ENCODE results near the gene KIAA1671. TPM values are rescaled to one million over a fixed set of nuclear protein-coding genes. Genes with fewer than 3 reads are reported as not detected.

The KIAA1671 gene
- total and polyA plus RNA-seq, 7 donors, result 6.3 to 34.2 (median 10.2) TPM

- WGBS, 2 donors, result 81 to 84% methylated on average over 17 of the region's 17 CpGs
- no peak for TF ChIP-seq EP300 (IDR thresholded peaks at IDR 0.05)
- TF ChIP-seq POLR2AphosphoS5 (IDR thresholded peaks at IDR 0.05), result no peak
- TF ChIP-seq, protein P1, sequence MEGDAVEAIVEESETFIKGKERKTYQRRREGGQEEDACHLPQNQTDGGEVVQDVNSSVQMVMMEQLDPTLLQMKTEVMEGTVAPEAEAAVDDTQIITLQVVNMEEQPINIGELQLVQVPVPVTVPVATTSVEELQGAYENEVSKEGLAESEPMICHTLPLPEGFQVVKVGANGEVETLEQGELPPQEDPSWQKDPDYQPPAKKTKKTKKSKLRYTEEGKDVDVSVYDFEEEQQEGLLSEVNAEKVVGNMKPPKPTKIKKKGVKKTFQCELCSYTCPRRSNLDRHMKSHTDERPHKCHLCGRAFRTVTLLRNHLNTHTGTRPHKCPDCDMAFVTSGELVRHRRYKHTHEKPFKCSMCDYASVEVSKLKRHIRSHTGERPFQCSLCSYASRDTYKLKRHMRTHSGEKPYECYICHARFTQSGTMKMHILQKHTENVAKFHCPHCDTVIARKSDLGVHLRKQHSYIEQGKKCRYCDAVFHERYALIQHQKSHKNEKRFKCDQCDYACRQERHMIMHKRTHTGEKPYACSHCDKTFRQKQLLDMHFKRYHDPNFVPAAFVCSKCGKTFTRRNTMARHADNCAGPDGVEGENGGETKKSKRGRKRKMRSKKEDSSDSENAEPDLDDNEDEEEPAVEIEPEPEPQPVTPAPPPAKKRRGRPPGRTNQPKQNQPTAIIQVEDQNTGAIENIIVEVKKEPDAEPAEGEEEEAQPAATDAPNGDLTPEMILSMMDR (IDR thresholded peaks at IDR 0.05), result no peak
- no peak for TF ChIP-seq POLR2A (IDR thresholded peaks at IDR 0.05)
- H3K4me1 ChIP-seq, result no peaks in the 10 kb centered on the region
- H3K27ac ChIP-seq, result no peak within 1 kb of the TSS
- H3K36me3 ChIP-seq, result no peaks in the 10 kb centered on the region
- no peak within 1 kb of the TSS for H3K4me3 ChIP-seq
- intact Hi-C loops (cut with DNase I), result loop anchor here (10.0 kb wide), 1 partner anchor 575 kb away; no protein-coding TSS in a partner anchor
- no peak for DNase-seq
- H3K9me3 ChIP-seq, result no peaks in the 10 kb centered on the region
- H3K27me3 ChIP-seq, result no peaks in the 10 kb centered on the region
Measured at GRCh38 chr22:25199731-25200520, 247.4 kb downstream of the KIAA1671 start, which contains the start of gene CRYBB3. Gene CRYBB3 (plus strand): TSS chr22:25199858. CDS start chr22:25201397, 1,539 bp downstream.

GRCh38 chr22:25200967-25201366, 248.5 kb downstream of the KIAA1671 start:
- Histone ChIP-seq H3K27me3 (no peaks in the 10 kb centered on the region), H3K4me3 (no peak overlapping the region), H3K27ac (no peak overlapping the region), H3K9me3 (no peaks in the 10 kb centered on the region), H3K36me3 (no peaks in the 10 kb centered on the region), H3K4me1 (no peaks in the 10 kb centered on the region)
- TF ChIP-seq, protein P1 (IDR thresholded peaks at IDR 0.05), result no peak
- TF ChIP-seq POLR2A (IDR thresholded peaks at IDR 0.05) (no peak), EP300 (IDR thresholded peaks at IDR 0.05) (no peak), POLR2AphosphoS5 (IDR thresholded peaks at IDR 0.05) (no peak)
- intact Hi-C loops (cut with DNase I), result loop anchor here (10.0 kb wide), 1 partner anchor 574 kb away; no protein-coding TSS in a partner anchor
- DNase-seq, result no peak
- WGBS, 2 donors, result 61 to 75% methylated on average over 7 of the region's 7 CpGs

- WGBS, 2 donors, result 67 to 68% methylated on average over 10 of the region's 10 CpGs
- Histone ChIP-seq H3K27ac (no peak overlapping the region), H3K36me3 (no peaks in the 10 kb centered on the region), H3K9me3 (no peaks in the 10 kb centered on the region), H3K27me3 (no peaks in the 10 kb centered on the region), H3K4me3 (no peak overlapping the region), H3K4me1 (no peaks in the 10 kb centered on the region)
- intact Hi-C loops (cut with DNase I), result loop anchor here (10.0 kb wide), 1 partner anchor 573 kb away; no protein-coding TSS in a partner anchor
- TF ChIP-seq, protein P1 (IDR thresholded peaks at IDR 0.05), result no peak
- TF ChIP-seq POLR2AphosphoS5 (IDR thresholded peaks at IDR 0.05), result no peak
- DNase-seq, result no peak
Measured at GRCh38 chr22:25201557-25202273, 249.2 kb downstream of the KIAA1671 start.

- Histone ChIP-seq H3K9me3 (no peaks in the 10 kb centered on the region), H3K27ac (no peak overlapping the region), H3K4me1 (no peaks in the 10 kb centered on the region), H3K36me3 (no peaks in the 10 kb centered on the region), H3K27me3 (no peaks in the 10 kb centered on the region), H3K4me3 (no peak overlapping the region)
- 56 to 57% methylated on average over 15 of the region's 15 CpGs for WGBS, 2 donors
- TF ChIP-seq POLR2AphosphoS5 (IDR thresholded peaks at IDR 0.05), result no peak
- TF ChIP-seq, protein P1 (IDR thresholded peaks at IDR 0.05), result peak; percentile 9 to 91 (median 56)
- intact Hi-C loops (cut with DNase I), result loop anchor here (10.0 kb wide), 1 partner anchor 572 kb away; no protein-coding TSS in a partner anchor
- no peak for DNase-seq
Measured at GRCh38 chr22:25202290-25202921, 249.9 kb downstream of the KIAA1671 start.
